Osteocyte (in vitro differentiated cells): ENCODE data around the gene DEAF1. TPM values are rescaled to one million over a fixed set of nuclear protein-coding genes. Genes with fewer than 3 reads are reported as not detected.

Experiments
- DNase-seq: peaks from one replicate; pipeline ENCODE4 v3.0.0; 2021; ENCODE audit warnings: mixed read lengths; ENCODE audit not compliant: unreplicated experiment; ENCODE audit errors: extremely low spot score
- H3K27ac Mint-ChIP-seq: one replicate; pipeline ENCODE4 v1.8.0; 2021; ENCODE audit warnings: mild to moderate bottlenecking, mixed read lengths; ENCODE audit not compliant: unreplicated experiment
- H3K27me3 Mint-ChIP-seq: one replicate; pipeline ENCODE4 v1.8.0; 2021; ENCODE audit warnings: mixed read lengths; ENCODE audit not compliant: unreplicated experiment
- H3K36me3 Mint-ChIP-seq: one replicate; pipeline ENCODE4 v1.8.0; 2021; ENCODE audit warnings: mixed read lengths; ENCODE audit not compliant: unreplicated experiment
- H3K4me1 Mint-ChIP-seq: one replicate; pipeline ENCODE4 v1.8.0; 2021; ENCODE audit warnings: mixed read lengths; ENCODE audit not compliant: unreplicated experiment
- H3K4me3 Mint-ChIP-seq: one replicate; pipeline ENCODE4 v1.8.0; 2021; ENCODE audit warnings: mild to moderate bottlenecking, moderate library complexity, mixed read lengths; ENCODE audit not compliant: unreplicated experiment
- H3K9me3 Mint-ChIP-seq: one replicate; pipeline ENCODE4 v1.8.0; 2021; ENCODE audit warnings: mixed read lengths; ENCODE audit not compliant: unreplicated experiment
- CTCF ChIP-seq: fragments of 200-600 bp; sonication (generic); IDR thresholded peaks from 2 replicates; pipeline ENCODE4 v1.5.0; 2021; ENCODE audit warnings: antibody characterized with exemption, mild to moderate bottlenecking, moderate library complexity
- total RNA-seq: library from RNA; stranded (reverse); gene quantifications from 2 replicates; pipeline ENCODE4 v1.2.1, GENCODE V29; 2021

The DEAF1 gene
- total RNA-seq, 1 donor from 2014 or later: 113 TPM

GRCh38 chr11:640021-640706, 54.9 kb downstream of the DEAF1 start:
- no peaks in the 10 kb centered on the region for H3K9me3 Mint-ChIP-seq
- H3K27ac Mint-ChIP-seq: no peak overlapping the region
- no peak for TF ChIP-seq CTCF
- peaks cover 27% of the 10 kb centered on the region for H3K4me1 Mint-ChIP-seq
- peaks cover 3% of the 10 kb centered on the region for H3K27me3 Mint-ChIP-seq
- no peak for DNase-seq
- peaks cover 6% of the 10 kb centered on the region for H3K36me3 Mint-ChIP-seq
- H3K4me3 Mint-ChIP-seq: no peak overlapping the region

GRCh38 chr11:639332-639955, 55.6 kb downstream of the DEAF1 start:
- no peak for TF ChIP-seq CTCF
- peaks cover 3% of the 10 kb centered on the region for H3K27me3 Mint-ChIP-seq
- H3K4me1 Mint-ChIP-seq: peaks cover 27% of the 10 kb centered on the region
- H3K4me3 Mint-ChIP-seq: no peak overlapping the region
- H3K9me3 Mint-ChIP-seq: no peaks in the 10 kb centered on the region
- H3K27ac Mint-ChIP-seq: no peak overlapping the region
- no peak for DNase-seq
- peaks cover 5% of the 10 kb centered on the region for H3K36me3 Mint-ChIP-seq

- Mint-ChIP-seq H3K4me3 (peak overlapping the region; percentile 42), H3K4me1 (peaks cover 27% of the 10 kb centered on the region)
These were observed 56.2 kb downstream of the DEAF1 start for GRCh38 chr11:638631-639331.

GRCh38 chr11:637593-638521, 57.2 kb downstream of the DEAF1 start:
- H3K36me3 Mint-ChIP-seq: peaks cover 2% of the 10 kb centered on the region
- no peak for TF ChIP-seq CTCF
- H3K27me3 Mint-ChIP-seq: peaks cover 3% of the 10 kb centered on the region
- H3K4me3 Mint-ChIP-seq: peak overlapping the region; percentile 69
- no peak overlapping the region for H3K27ac Mint-ChIP-seq
- no peaks in the 10 kb centered on the region for H3K9me3 Mint-ChIP-seq
- H3K4me1 Mint-ChIP-seq: peaks cover 27% of the 10 kb centered on the region
- DNase-seq: no peak

More at GRCh38 chr11:638631-639331, 56.2 kb downstream of the DEAF1 start:
- no peaks in the 10 kb centered on the region for H3K9me3 Mint-ChIP-seq
- H3K36me3 Mint-ChIP-seq: peaks cover 2% of the 10 kb centered on the region
- peak overlapping the region; percentile 67 for H3K27ac Mint-ChIP-seq
- peaks cover 3% of the 10 kb centered on the region for H3K27me3 Mint-ChIP-seq
- no peak for TF ChIP-seq CTCF
- DNase-seq: no peak
